HG02973 (cell line): ENCODE results near the gene NUP62CL.
A peak's percentile ranks its signal among the peaks of the same experiment; 100 is the strongest.
"Not testable (repeated sequence)": the region's sequence is repeated elsewhere in the genome, so short reads cannot be mapped to it uniquely, and the experiment has no call there.

Source experiments
- ATAC-seq: cut with Tn5 transposase; IDR thresholded peaks from one replicate; pipeline ENCODE4 v1.9.1; 2021; ENCODE audit warnings: moderate library complexity; ENCODE audit not compliant: unreplicated experiment

Gene NUP62CL

GRCh38 chrX:107205770-107206696 is at the start of gene NUP62CL, which contains the start of gene DNAAF6:
Gene NUP62CL (minus strand): TSS chrX:107206433. CDS start chrX:107175146, 31,287 bp downstream.
Gene DNAAF6 (plus strand): TSS chrX:107206611. CDS start chrX:107212876, 6,265 bp downstream.
- ATAC-seq = peak; percentile 85

- ATAC-seq = no peak
Measured at GRCh38 chrX:107228486-107228819, 22.2 kb upstream of the NUP62CL start.

- ATAC-seq = no peak
Measured at GRCh38 chrX:107227780-107228485, 21.7 kb upstream of the NUP62CL start.

- no peak for ATAC-seq
Measured at GRCh38 chrX:107226757-107227156, 20.5 kb upstream of the NUP62CL start.

- no peak for ATAC-seq
Measured at GRCh38 chrX:107213477-107213876, 7.2 kb upstream of the NUP62CL start.

- no peak for ATAC-seq
Measured at GRCh38 chrX:107207943-107208342, 1.7 kb upstream of the NUP62CL start.

- ATAC-seq = no peak
Measured at GRCh38 chrX:107207089-107207488, 856 bp upstream of the NUP62CL start.

GRCh38 chrX:107206697-107207065 is 448 bp upstream of the NUP62CL start:
- no peak for ATAC-seq

- ATAC-seq = no peak
Measured at GRCh38 chrX:107204068-107204605, 2.1 kb downstream of the NUP62CL start.

GRCh38 chrX:107199491-107199890 is 6.7 kb downstream of the NUP62CL start:
- ATAC-seq = no peak

GRCh38 chrX:107198074-107198473 is 8.2 kb downstream of the NUP62CL start:
- ATAC-seq = not testable (repeated sequence)

GRCh38 chrX:107197319-107197718 is 8.9 kb downstream of the NUP62CL start:
- no peak for ATAC-seq

GRCh38 chrX:107171369-107172102 is 34.7 kb downstream of the NUP62CL start:
- ATAC-seq = no peak

GRCh38 chrX:107168712-107169111 is 37.5 kb downstream of the NUP62CL start:
- no peak for ATAC-seq

GRCh38 chrX:107168257-107168656 is 38.0 kb downstream of the NUP62CL start:
- no peak for ATAC-seq

- ATAC-seq = no peak
Measured at GRCh38 chrX:107167163-107167921, 38.9 kb downstream of the NUP62CL start.

- not testable (repeated sequence) for ATAC-seq
Measured at GRCh38 chrX:107157618-107158017, 48.6 kb downstream of the NUP62CL start.

GRCh38 chrX:107155621-107156430 is 50.4 kb downstream of the NUP62CL start:
- ATAC-seq = not testable (repeated sequence)
